Astrocyte of the hippocampus (primary cell): ENCODE data around the gene PFKP.
"Not testable (repeated sequence)": the region's sequence is repeated elsewhere in the genome, so short reads cannot be mapped to it uniquely, and the experiment has no call there.

Source experiments
- DNase-seq: peaks from one replicate; pipeline ENCODE4 v3.0.0; 2011; ENCODE audit warnings: low read depth, low spot score

PFKP gene

DNA sequence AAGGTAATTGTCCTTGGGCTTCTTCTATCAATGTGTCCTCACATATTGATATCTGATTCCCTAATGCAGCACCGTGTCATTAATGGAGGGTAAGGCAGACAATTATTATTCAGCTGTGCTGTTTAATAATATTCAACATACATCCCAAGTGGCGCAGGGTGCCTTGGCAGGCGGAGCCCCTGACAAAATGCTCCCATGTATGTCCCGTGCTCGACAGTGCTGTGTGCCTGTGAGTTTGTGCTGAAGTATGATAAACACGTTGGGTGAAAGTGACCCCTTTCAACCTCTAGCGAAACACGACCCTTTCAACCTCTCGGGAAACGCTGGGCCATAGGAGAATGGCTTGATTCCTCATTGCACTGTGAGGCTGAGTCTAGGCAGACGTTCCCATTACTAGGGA lies 31.3 kb downstream of the PFKP start:
- DNase-seq: no peak

DNA sequence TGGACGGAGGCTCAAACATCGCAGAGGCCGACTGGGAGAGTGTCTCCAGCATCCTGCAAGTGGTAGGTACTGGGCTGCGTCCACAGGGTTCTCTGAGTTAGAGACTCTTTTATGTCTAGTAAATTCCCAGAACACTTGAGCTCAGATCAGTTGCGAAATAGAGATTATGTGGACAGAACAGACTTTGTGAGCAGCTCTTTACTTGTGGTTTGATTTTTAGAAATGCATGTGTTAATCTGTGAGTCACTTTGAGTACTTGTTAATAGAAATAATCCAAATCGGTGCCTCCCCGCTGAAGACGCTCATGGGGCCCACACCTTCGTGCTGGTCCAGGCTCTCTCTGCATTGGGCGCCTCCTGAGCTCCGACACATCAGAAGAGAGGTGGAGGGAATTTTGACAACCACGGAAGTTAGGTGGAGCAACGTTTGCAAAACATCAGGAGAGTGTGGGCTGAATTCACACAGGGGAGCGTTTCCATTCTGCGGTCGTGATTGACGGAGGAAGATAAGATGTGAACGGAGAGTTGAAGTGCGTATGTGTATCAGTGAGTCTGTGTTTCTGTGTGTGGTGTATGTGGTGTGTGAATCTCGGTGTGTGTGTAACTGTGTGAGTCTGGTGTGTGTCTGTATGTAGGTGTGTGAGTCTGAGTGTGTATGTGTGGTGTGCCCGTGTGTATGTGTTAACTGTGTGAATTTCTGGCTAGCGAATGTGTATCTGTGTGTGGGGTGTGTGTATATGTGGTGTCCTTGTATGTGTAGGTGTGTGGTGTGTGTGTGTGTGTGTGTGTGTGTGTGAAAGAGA lies 32.1 kb downstream of the PFKP start:
- DNase-seq: peak; percentile 65

DNA sequence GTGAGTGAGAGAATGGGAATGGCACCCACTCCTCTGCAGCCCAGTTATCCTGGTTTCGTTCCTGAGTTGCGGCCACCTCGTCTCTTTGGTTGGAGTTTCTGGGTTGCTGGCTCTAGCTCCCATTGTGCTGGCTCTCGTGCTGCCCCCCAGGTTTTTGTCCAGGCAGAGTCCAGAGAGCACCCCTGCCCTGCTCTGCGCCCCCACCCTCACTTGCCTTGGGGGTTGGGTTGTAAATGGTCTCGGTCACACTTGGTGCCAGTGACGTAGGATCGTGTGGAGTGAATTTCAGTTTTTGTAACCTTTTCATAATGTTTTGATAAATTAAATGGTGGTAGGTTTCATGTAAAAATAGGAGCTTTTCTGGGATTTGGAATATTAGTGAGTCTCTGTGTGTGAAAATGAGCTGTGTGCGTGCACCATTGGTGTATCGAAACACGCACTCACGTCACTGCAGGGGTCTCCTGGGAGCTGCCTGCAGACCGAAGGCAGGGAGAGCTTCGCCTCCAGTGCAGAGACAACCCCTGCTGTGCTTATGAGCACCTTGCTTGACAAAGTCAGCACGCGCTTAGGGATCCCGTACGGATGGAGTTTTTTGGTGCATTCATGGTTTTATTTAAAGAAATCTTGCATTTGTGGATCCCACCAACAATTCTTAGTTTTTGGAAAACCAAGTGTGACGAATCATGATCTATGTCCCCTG lies 32.9 kb downstream of the PFKP start:
- no peak for DNase-seq

DNA sequence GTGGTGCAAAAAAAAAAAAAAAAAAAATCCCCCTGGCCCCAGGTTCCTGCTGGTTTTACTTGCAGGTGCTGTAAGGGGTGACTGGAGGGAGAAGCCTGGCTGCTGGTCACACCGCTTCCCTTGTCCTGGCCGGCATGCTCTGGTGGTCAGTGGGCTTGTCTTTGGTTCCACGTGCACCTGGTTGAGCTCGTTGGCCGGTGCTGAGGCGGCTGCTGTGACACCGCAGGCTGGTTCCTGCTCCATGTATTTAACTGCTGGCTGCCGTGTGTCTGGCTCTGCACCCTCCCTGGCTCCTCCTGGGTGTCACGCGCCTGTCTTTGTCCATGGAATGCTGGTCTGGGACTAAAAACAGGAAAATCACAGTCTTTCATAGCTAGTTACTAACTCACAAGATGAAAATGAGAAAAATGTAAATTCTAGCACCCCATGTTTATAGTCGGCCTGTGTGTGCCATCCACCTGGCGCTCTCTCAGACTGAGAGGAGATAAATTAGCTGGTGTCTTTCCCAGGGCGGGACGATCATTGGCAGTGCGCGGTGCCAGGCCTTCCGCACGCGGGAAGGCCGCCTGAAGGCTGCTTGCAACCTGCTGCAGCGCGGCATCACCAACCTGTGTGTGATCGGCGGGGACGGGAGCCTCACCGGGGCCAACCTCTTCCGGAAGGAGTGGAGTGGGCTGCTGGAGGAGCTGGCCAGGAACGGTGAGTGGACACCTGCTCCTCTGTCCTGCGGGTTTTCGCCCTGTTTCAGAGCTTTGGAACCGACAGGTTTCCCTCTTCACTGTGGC lies 33.7 kb downstream of the PFKP start:
- no peak for DNase-seq

DNA sequence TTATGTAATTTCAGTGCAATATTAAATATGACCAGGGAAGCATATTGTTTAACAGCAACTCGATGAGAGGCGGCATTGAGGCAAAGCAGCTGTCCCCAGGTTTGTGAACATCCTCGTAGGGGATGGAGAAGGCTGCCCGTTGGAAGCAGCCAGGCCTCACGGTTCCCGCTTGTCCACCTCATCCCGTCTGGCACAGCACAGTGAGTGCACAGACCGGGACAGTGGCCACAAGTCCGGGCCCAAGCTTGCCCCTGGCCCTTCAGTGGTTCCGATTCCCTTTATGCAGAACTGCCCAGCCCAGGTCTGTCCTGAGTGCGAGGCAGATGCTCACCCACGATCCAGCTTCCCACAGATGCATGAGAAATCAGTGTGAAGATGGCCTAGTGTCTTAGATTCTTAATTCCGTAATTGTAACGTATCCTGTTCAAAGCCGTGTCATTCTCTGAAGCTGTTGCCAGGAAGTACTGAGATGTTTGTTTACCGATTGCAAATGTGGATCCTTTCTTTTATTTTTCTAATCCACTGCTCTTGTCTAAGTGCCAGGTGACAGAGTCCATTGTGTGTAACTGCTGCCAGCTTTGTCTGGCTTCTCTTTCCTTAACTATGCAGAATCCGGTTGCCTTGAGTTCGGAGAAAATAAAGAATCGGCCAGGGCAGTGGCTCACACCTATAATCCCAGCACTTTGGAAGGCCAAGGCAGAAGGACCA lies 35.5 kb downstream of the PFKP start:
- peak; percentile 89 for DNase-seq

DNA sequence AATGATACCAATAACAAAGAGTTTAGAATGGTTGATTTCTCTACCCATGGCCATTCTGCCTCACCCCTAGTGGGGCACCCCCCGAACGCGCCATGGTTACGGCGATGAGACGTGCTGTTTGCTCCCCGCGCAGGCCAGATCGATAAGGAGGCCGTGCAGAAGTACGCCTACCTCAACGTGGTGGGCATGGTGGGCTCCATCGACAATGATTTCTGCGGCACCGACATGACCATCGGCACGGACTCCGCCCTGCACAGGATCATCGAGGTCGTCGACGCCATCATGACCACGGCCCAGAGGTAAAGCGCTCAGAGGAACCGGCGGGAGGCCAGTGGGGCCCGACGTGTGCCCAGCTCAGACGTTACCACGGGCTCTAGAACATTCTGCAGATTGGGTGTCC lies 36.3 kb downstream of the PFKP start:
- DNase-seq: no peak

DNA sequence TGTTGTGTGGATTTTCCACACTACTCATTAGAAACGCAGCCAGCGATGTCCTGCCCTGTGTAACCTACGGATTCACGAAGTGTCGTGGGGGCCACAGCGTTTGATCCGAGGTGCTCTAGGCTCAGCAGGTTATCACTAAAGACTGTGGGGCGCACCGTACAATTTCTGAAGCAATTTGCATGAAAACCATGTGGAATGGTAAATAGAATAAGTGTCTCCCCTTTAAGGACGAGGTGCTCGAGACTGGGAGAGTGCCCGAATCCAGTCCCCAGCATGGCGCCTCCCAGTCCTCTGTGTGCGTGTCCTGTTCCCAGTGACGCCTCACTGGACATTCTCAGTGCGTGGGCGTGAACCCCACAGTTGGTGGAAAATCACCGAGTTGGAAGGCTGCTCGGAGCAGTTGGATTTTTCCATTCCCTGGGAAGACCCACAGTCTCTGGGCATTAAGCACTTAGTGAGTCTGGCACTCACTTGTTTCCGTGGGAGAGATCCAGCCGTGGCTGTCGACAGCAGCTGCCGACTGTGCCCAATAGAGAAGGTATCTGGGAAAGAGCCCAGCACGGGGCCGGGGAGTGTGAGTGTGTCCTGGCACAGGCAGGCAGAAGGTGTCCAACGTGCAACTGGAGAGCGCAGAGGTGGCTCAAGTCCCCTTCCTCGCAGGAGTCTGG lies 37.0 kb downstream of the PFKP start:
- no peak for DNase-seq

DNA sequence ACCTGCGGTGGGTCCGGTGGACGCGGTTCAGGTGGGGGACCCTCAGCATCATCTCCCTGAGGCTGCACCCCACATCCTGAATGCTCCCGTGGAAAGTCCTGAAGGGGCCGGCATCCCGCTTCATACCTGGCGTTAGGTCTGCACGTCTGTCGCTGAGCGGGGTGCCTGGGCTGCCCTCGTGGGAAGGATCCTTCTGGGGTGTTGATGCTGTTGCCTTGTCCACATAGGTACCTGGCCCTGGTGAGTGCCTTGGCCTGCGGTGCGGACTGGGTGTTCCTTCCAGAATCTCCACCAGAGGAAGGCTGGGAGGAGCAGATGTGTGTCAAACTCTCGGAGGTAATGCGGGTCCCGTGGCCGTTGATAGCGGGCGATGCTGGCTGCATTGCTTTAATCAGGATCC lies 37.8 kb downstream of the PFKP start:
- no peak for DNase-seq

DNA sequence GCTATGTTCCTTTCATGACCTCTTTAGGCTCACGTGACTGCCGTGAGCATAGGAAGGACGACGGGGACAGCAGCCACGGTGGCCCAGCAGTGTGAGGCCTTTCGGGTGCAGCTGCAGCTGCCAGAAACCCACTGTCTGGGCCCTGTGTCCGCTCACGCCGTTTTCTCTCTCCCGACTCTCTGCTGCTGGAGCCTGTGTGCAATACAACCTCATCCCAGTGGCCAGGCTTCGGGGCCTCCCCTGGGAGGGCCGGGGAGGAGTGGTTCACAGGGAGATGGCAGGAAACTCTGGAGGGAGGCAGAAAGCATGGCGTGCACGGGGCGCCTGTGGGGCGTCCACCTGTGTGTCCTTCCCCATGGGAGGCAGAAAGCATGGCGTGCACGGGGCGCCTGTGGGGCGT lies 38.6 kb downstream of the PFKP start:
- no peak for DNase-seq

DNA sequence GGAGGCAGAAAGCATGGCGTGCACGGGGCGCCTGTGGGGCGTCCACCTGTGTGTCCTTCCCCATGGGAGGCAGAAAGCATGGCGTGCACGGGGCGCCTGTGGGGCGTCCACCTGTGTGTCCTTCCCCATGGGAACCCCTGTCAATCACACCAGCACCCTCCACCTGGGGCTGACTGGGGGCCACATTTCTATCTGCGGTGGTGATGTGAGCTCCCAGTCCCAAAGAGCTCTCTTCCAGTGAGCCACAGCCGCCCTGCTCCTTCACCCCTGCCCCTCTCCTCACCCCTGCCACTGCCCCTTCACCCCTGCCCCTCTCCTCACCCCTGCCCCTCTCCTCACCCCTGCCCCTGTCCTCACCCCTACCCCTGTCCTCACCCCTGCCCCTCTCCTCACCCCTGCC lies 39.0 kb downstream of the PFKP start:
- not testable (repeated sequence) for DNase-seq

DNA sequence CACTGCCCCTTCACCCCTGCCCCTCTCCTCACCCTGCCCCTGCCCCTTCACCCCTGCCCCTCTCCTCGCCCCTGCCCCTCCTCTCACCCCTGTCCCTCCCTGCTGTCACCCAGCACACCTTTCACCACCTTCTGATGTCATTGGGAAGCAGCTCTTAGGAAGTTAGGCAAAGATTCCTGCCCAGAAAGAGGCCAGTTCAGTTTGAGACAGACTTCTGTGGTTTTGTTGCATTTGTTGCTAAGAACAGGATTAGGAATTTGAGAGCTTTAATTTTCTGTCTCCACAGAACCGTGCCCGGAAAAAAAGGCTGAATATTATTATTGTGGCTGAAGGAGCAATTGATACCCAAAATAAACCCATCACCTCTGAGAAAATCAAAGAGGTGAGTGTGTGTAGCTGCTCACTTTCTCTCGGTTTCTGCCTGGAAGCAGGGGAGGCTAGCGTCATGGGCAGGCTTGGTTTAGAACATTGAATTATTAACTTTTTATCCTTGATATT lies 39.6 kb downstream of the PFKP start:
- peak; percentile 81 for DNase-seq

DNA sequence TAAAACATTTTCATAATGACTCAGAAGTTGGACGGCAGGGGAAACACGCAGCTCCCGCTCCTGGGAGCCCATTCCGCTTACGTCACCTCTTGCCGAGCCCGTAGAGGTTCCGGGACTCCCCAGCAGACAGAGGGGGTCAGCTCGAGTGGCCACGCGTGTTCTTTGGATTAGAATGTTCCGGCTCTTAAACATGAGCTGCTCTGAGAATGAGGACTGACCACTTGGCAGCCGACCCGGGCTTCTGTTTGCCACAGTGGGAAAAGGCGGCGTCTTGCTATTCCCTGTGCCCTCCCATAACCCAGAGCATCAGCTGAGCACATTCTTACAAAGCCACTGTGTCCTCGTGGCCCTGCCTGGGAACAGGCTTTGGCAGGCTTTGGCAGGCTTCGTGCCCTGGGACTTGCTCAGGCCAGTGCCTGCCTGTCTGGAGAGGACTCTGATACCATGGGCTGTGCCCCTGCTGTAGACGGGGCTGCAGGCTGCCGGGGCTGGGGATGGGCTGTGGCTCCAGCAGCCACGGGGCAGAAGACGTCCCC lies 40.1 kb downstream of the PFKP start:
- DNase-seq: peak; percentile 97

DNA sequence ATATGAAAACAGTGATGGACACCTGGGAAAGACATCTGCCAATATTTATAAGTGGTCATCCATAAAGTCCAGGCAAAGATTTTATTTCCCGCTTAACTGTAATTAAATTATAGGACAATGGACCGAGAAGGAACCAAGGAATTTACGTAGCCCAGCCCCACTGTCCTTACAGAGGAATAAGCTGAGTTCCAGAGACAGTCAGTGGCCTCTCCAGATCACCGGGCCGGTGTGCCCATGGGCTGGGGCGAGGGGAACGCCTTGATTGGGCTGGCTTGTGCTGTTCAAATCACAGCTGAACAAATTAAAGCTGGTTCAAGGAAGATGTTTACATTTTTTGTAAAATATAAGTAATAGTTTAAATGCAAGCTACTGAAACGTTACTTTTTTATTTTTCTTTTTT lies 40.7 kb downstream of the PFKP start:
- no peak for DNase-seq

DNA sequence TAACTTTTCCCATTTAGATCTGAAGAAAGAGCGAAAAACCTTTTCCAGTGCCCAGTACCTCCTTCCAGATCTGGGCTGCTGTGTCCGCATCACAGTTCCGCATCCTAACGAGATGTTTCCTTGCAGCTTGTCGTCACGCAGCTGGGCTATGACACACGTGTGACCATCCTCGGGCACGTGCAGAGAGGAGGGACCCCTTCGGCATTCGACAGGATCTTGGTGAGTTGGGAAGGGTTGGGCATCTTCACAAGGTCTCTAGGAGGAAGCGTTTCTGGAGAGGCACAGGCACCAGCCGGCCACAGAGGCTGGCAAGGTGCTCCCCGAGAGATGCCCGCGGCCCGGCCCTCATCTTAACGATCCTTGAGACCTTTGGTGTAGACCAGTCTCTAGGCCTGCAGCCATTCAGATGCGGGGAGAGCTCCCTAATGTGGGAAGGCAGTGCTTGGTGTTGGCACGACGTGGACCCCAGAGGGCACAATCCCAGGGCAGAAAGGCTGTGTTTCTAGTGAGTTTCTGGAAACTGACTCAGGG lies 41.3 kb downstream of the PFKP start:
- DNase-seq: no peak

DNA sequence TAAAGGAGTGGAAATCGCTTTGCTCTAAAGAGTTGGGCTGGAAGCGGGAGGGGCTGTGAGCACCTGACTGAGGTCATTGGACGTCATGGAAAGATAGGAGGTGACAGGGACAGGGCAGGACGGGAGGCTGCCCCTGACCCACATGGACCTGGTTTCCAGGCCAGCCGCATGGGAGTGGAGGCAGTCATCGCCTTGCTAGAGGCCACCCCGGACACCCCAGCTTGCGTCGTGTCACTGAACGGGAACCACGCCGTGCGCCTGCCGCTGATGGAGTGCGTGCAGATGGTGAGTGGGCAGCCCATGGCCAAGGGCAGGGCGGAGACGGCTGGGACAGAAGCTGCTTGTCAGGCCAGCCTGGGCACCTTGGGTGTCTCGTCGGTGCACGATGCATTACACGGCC lies 41.8 kb downstream of the PFKP start:
- DNase-seq: no peak

DNA sequence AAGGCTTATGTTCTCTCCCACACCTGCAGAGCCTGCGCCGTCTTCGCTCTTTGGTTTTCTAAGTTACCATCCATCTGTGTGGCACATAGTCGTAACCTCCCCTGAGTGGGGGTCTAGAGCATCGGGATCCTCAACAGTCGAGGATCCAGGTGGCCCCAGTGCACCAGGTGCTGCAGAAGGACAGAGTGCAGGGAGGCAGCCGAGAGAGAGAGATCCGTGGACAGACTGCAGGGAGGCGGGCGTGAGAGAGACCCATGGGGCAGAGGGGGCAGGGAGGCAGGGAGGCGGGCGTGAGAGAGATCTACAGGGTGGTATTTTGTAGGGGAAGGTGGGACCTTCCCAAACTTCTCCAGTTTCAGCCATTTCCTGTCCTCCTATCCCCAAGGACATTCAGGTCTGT lies 42.3 kb downstream of the PFKP start:
- no peak for DNase-seq

DNA sequence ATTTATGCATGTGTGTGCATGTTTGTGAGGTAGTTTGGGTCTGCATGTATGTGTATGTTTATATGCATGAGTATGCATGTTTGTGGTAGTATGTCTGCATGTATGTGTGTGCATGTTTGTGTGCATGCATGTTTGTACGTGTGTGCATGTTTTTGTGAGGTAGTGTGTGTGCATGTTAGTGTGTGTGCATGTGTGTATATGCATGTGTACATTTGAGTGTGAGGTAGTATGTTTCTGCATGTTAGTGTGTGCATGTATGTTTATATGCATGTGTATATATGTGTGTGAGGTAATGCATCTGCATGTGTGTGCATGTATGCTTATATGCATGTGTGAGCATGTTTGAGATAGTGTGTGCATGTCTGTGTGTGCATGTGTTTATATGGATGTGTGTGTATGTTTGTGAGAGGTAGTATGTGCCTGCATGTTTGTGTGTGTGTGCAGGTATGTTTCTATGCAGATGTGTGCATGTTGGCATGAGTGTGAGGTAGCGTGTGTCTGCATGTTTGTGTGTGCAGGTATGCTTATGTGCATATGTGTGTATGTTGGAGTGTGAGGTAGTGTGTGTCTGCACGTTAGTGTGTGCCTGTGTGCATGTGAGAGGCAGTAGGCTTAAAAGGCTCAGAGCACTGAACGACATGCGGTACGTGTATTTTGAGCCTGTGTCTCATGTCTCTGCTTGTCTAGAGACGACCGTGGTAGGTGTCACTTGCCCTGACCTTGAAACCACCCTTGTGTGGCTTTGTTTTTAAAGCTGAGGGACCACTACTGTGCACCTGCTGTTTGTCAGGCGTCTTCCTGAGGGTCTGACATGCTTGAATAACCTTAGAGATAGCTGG lies 43.7 kb downstream of the PFKP start:
- no peak for DNase-seq

DNA sequence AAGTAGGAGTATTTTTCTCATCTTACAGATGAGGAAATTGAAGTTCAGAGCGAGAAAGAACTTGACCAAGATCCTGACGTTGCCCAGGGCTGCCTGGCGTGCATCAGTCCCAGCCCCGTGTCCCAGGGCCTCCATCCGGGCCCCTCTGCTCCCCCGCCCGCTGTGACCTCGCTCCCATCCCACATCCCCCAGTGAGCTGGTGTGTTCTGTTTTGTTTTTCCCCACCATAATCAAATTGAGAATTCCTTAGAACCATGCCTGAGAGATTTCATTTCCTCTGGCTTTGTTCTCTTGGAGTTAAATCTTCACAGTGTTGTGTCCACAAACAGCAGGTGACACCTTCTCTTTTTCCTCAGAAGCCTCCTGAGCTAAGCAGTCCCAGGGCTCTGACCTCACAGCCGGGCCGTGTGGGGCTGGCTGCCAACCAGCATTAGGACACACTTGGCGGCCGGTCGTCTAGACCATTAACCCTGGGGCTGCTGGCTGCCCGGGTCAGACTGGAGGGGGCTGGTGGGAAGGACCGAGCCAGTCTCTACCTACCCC lies 44.3 kb downstream of the PFKP start:
- peak; percentile 78 for DNase-seq

DNA sequence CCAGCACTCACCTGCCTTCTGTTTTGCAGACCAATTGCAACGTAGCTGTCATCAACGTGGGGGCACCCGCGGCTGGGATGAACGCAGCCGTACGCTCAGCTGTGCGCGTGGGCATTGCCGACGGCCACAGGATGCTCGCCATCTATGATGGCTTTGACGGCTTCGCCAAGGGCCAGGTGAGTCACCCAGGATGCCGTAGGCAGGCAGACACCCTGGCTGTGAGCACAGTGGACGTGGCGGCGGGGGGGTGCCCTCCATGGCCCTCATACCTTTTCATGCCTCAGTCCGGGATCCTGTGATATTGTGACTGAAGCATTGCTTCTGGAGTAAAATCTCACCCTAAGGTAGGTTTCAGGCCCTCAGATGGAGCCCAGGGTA lies 46.0 kb downstream of the PFKP start:
- no peak for DNase-seq
